ENCODE data around the gene NXN.
A peak's percentile ranks its signal among the peaks of the same experiment; 100 is the strongest.
"Not testable (repeated sequence)": the region's sequence is repeated elsewhere in the genome, so short reads cannot be mapped to it uniquely, and the experiment has no call there.

Gene NXN

GRCh38 chr17:876272-876671 is 103.3 kb downstream of the NXN start:
- CTCF ChIA-PET: interaction anchor here (0.9 to 2.4 kb wide), 3 partner anchors 32 to 120 kb away, joined by 3 to 11 read pairs (median 3); partner anchors contain the start of gene TIMM22
- H3K36me3 Mint-ChIP-seq: no peaks in the 10 kb centered on the region
- H3K4me3 Mint-ChIP-seq: no peak overlapping the region
- peaks cover 18% of the 10 kb centered on the region for H3K27me3 Mint-ChIP-seq
- peak overlapping the region; percentile 35 for H3K27ac Mint-ChIP-seq
- peak; percentile 70 for DNase-seq
- H3K9me3 Mint-ChIP-seq: peaks cover 7% of the 10 kb centered on the region
- H3K4me1 Mint-ChIP-seq: peaks cover 18% of the 10 kb centered on the region

- DNase-seq, CTCF ChIA-PET, H3K9me3 Mint-ChIP-seq, H3K27ac Mint-ChIP-seq, H3K36me3 Mint-ChIP-seq, H3K4me3 Mint-ChIP-seq: not testable (repeated sequence)
- Mint-ChIP-seq H3K27me3 (peaks cover 15% of the 10 kb centered on the region), H3K4me1 (peaks cover 16% of the 10 kb centered on the region)
Observed at GRCh38 chr17:874590-874989, 105.0 kb downstream of the NXN start.

DNA sequence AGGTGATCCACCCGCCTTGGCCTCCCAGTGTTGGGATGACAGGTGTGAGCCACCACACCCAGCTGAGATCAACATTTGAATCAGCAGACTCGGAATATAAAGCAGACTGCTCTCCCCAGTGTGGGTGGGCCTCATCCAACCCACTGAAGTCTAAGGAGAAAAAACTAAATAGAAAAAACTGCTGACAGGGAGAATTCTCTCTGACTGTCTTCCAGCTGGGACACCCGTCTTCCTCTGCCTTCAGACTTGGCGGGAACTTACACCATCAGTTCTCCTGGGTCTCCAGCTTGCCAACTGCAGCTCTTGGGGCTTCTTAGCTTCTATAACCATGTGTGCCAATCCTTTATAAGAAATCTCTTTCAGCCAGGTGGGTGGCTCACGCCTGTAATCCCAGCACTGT is 106.7 kb downstream of the NXN start:
- H3K36me3 Mint-ChIP-seq: no peaks in the 10 kb centered on the region
- no peak for DNase-seq
- no peak overlapping the region for H3K4me3 Mint-ChIP-seq
- H3K4me1 Mint-ChIP-seq: peaks cover 15% of the 10 kb centered on the region
- no peak overlapping the region for H3K27ac Mint-ChIP-seq
- CTCF ChIA-PET: no interaction called here
- peaks cover 23% of the 10 kb centered on the region for H3K27me3 Mint-ChIP-seq
- peaks cover 7% of the 10 kb centered on the region for H3K9me3 Mint-ChIP-seq

DNA sequence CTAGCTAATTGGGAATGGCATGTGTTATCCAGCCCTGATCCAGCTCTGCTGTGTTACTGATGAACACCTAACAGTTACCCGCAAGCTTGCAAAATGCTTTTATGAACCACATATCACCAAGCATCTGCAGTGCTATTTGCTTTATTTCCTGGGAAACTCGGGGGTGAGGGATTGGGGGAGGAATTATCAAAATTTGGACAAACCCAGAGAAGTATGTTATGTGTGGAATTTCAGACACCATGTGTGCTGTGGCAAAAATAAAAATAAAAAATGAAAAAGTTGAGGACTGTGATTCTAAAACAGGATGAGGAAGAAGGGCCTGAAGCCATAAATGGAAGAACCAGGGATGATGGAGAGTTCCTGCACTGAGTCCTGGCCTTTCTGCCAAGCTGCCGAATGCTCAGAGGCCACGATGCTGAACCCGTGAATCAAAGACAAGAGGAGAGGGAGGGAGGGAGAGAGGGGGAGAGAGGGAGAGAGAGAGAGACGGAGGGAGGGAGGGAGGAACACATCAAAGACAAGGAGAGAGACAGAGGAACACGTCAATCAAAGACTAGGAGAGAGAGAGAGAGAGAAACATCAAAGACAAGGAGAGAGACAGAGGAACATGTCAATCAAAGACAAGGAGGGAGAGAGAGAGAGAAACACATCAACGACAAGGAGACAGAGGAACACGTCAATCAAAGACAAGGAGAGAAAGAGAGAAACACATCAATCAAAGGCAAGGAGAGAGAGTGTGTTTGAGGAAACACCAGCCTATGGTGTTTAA is 107.6 kb downstream of the NXN start:
- peaks cover 15% of the 10 kb centered on the region for H3K4me1 Mint-ChIP-seq
- H3K4me3 Mint-ChIP-seq: no peak overlapping the region
- peaks cover 24% of the 10 kb centered on the region for H3K27me3 Mint-ChIP-seq
- CTCF ChIA-PET: no interaction called here
- DNase-seq: no peak
- peaks cover 7% of the 10 kb centered on the region for H3K9me3 Mint-ChIP-seq
- H3K27ac Mint-ChIP-seq: no peak overlapping the region
- no peaks in the 10 kb centered on the region for H3K36me3 Mint-ChIP-seq

DNA sequence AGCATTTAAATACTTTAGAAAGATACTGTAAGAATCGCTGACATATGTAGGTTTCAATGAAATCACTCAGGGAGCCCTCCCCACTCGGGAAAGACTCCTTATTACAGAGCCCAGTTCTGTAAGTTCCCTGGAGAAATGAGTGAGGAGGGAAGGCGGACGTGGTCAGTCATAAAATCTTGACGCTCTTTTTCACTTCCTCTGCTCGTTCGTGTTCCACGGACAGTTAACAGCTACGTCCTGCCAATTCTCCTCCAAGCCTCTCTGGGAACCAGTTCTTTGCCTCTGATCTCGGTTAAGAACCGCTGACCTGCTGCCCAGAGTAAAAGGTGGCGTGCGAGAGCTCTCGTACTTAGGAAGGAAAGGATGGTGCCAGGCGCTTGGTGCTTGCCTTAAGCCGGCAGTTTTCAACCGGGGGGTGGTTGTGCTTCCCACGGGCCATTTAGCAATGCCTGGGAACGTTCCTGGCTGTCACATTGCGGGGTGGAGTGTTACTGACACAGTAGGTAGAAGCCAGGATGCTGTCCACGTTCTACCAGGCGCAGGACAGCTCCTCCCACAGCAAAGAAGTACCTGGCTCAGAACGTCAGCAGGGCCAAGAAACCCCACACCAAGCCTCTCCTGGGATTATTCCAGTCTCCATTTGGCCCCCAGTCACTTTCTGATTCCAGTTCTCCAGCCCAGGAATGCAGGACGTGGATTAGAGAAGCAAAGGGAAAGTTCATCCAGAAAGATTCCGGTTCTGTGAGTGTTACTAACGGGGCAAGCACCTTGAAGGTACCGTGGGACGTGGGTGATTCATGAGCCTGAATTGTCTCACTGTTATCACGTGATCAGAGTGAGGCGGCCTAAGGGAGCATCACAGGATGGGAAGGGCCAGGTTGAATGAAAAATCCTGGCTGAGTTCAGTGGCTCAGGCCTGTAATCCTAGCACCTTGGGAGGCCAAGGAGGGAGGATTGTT is 109.7 kb downstream of the NXN start:
- no peak for DNase-seq
- Mint-ChIP-seq H3K27me3 (peaks cover 22% of the 10 kb centered on the region), H3K4me1 (peaks cover 3% of the 10 kb centered on the region), H3K27ac (no peak overlapping the region), H3K9me3 (peaks cover 7% of the 10 kb centered on the region), H3K36me3 (no peaks in the 10 kb centered on the region), H3K4me3 (no peak overlapping the region)
- CTCF ChIA-PET: interaction anchor here (1.1 kb wide), 1 partner anchor 10 kb away, joined by 3 read pairs; no protein-coding TSS in a partner anchor

DNA sequence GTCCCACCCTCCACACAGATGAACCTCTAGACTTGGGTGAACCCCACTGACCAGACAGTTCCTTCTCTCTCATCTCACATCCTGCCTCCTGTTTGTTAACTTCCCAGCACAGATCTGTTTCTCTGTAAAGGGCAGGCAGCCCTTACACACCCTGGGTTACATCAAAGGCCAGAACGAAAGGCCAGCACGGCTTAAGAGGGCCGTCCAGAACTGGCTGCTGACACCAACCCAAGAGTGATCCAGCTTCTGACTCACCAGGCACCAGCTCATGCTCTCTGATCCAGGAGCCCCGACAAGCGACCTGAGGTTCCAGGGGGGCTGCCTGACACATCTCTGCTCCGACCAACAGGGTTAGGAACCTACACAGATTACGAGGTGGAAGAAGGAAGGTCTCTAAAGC is 110.5 kb downstream of the NXN start:
- no peaks in the 10 kb centered on the region for H3K36me3 Mint-ChIP-seq
- H3K4me3 Mint-ChIP-seq: no peak overlapping the region
- H3K4me1 Mint-ChIP-seq: peaks cover 3% of the 10 kb centered on the region
- CTCF ChIA-PET: interaction anchor here (1.1 kb wide), 1 partner anchor 10 kb away, joined by 3 read pairs; no protein-coding TSS in a partner anchor
- peaks cover 7% of the 10 kb centered on the region for H3K9me3 Mint-ChIP-seq
- no peak overlapping the region for H3K27ac Mint-ChIP-seq
- peaks cover 30% of the 10 kb centered on the region for H3K27me3 Mint-ChIP-seq
- no peak for DNase-seq

- Mint-ChIP-seq H3K9me3 (peaks cover 7% of the 10 kb centered on the region), H3K36me3 (no peaks in the 10 kb centered on the region), H3K4me3 (no peak overlapping the region), H3K27ac (no peak overlapping the region), H3K27me3 (peaks cover 40% of the 10 kb centered on the region), H3K4me1 (peaks cover 3% of the 10 kb centered on the region)
- CTCF ChIA-PET: no interaction called here
- DNase-seq: no peak
Observed at GRCh38 chr17:867896-868489, 111.6 kb downstream of the NXN start.

DNA sequence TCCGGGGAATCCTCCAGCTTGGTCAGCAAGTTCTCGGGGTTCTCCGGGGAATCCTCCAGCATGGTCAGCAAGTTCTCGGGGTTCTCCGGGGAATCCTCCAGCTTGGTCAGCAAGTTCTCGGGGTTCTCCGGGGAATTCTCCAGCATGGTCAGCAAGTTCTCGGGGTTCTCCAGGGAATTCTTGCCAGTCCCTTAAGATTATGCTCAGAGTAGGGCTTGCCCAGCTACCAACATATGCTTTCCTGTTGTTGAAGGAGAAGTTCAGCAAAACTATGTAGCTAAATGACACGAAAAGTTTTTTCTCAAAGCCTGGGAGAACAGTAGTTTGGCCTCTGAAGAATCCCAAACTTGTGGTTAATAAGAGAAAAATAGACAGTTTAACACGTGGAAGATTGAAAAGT is 112.3 kb downstream of the NXN start:
- H3K4me1 Mint-ChIP-seq, H3K27ac Mint-ChIP-seq, H3K4me3 Mint-ChIP-seq, H3K9me3 Mint-ChIP-seq, CTCF ChIA-PET, DNase-seq, H3K36me3 Mint-ChIP-seq: not testable (repeated sequence)
- peaks cover 38% of the 10 kb centered on the region for H3K27me3 Mint-ChIP-seq

- peaks cover 35% of the 10 kb centered on the region for H3K27me3 Mint-ChIP-seq
- no peaks in the 10 kb centered on the region for H3K36me3 Mint-ChIP-seq
- H3K4me3 Mint-ChIP-seq: no peak overlapping the region
Observed at GRCh38 chr17:866568-867103, 112.9 kb downstream of the NXN start.

DNA sequence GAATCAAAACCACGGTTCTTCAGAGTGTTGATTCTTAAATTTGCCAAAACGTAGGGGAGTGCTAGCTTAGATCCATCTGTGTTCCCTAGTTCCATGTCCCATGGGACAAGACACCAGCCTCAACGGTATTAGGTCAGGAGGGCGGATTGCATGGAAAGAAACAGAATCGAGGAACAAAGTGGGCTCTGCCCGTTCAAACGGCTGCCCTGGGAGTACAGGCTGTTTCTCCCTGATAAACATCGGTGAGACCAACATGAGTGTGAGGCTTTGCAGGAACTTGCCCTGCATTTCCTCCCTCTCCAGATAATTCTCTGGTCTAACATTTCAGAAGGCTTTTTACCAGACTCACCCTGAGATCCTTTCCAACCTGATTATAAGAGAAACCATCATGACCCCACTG is 115.3 kb downstream of the NXN start:
- Mint-ChIP-seq H3K4me1 (no peaks in the 10 kb centered on the region), H3K9me3 (no peaks in the 10 kb centered on the region), H3K4me3 (no peak overlapping the region), H3K27ac (no peak overlapping the region), H3K27me3 (peaks cover 45% of the 10 kb centered on the region), H3K36me3 (no peaks in the 10 kb centered on the region)
- DNase-seq: no peak
- CTCF ChIA-PET: no interaction called here

More at GRCh38 chr17:866568-867103, 112.9 kb downstream of the NXN start:
- Mint-ChIP-seq H3K27ac (no peak overlapping the region), H3K9me3 (peaks cover under 1% of the 10 kb centered on the region), H3K4me1 (no peaks in the 10 kb centered on the region)
- CTCF ChIA-PET: no interaction called here
- DNase-seq: no peak

GRCh38 chr17:863880-864279 is 115.7 kb downstream of the NXN start:
- H3K4me1 Mint-ChIP-seq: no peaks in the 10 kb centered on the region
- CTCF ChIA-PET: no interaction called here
- no peak overlapping the region for H3K4me3 Mint-ChIP-seq
- H3K27me3 Mint-ChIP-seq: peaks cover 41% of the 10 kb centered on the region
- no peak overlapping the region for H3K27ac Mint-ChIP-seq
- no peaks in the 10 kb centered on the region for H3K36me3 Mint-ChIP-seq
- H3K9me3 Mint-ChIP-seq: no peaks in the 10 kb centered on the region
- no peak for DNase-seq

- no peak overlapping the region for H3K27ac Mint-ChIP-seq
Observed at GRCh38 chr17:862582-862981, 117.0 kb downstream of the NXN start.

GRCh38 chr17:861364-861763 is 118.2 kb downstream of the NXN start:
- Mint-ChIP-seq H3K4me1 (no peaks in the 10 kb centered on the region), H3K36me3 (no peaks in the 10 kb centered on the region), H3K27me3 (peaks cover 33% of the 10 kb centered on the region), H3K9me3 (no peaks in the 10 kb centered on the region), H3K4me3 (no peak overlapping the region), H3K27ac (no peak overlapping the region)
- no peak for DNase-seq
- CTCF ChIA-PET: no interaction called here

More at GRCh38 chr17:862582-862981, 117.0 kb downstream of the NXN start:
- CTCF ChIA-PET: no interaction called here
- Mint-ChIP-seq H3K4me3 (no peak overlapping the region), H3K9me3 (no peaks in the 10 kb centered on the region), H3K27me3 (peaks cover 33% of the 10 kb centered on the region), H3K4me1 (no peaks in the 10 kb centered on the region), H3K36me3 (no peaks in the 10 kb centered on the region)
- no peak for DNase-seq

- no peaks in the 10 kb centered on the region for H3K36me3 Mint-ChIP-seq
- H3K4me3 Mint-ChIP-seq: no peak overlapping the region
- no peak overlapping the region for H3K27ac Mint-ChIP-seq
- peaks cover 33% of the 10 kb centered on the region for H3K27me3 Mint-ChIP-seq
- H3K9me3 Mint-ChIP-seq: no peaks in the 10 kb centered on the region
- H3K4me1 Mint-ChIP-seq: no peaks in the 10 kb centered on the region
- CTCF ChIA-PET: no interaction called here
- DNase-seq: no peak
Observed at GRCh38 chr17:860805-861204, 118.8 kb downstream of the NXN start.

Data from activated naive CD4-positive, alpha-beta T cell treated with anti-CD3 and anti-CD28 coated beads, Interleukin-2, amount 10 ng/mL, durations not matched to agents 7 days and 5 days (primary cell).